CD8-positive, alpha-beta memory T cell (primary cell): Measurements from ENCODE around the gene SLC7A14. TPM values are rescaled to one million over a fixed set of nuclear protein-coding genes. Genes with fewer than 3 reads are reported as not detected.

Source experiments
- CTCF ChIA-PET: fragments of 350-600 bp; sonication (Branson Sonifier 250); formaldehyde crosslinking; loops from one replicate; lab custom pipeline; 2021; ENCODE audit warnings: antibody characterized with exemption; lab: Charles Lee
- POLR2A ChIA-PET: fragments of 350-600 bp; sonication (Branson Sonifier 250); formaldehyde crosslinking; loops from one replicate; lab custom pipeline; 2021; ENCODE audit warnings: antibody characterized with exemption; lab: Charles Lee
- DNase-seq, 5 donors: peaks; one replicate each; pipeline versions ENCODE4 v3.0.0 to v3.0.0-alpha.2; 2020 to 2022; ENCODE audit warnings: mixed read lengths in 1 of 5
- H3K27ac ChIP-seq: one replicate; pipeline ENCODE4 v1.7.0; 2013; ENCODE audit warnings: low read depth, mild to moderate bottlenecking, low read length, moderate library complexity
- H3K27me3 ChIP-seq: 2 replicates; pipeline ENCODE4 v1.7.0; 2013; ENCODE audit warnings: low read length, mild to moderate bottlenecking; ENCODE audit not compliant: insufficient read depth, poor library complexity, severe bottlenecking
- H3K36me3 ChIP-seq: 2 replicates; pipeline ENCODE4 v1.7.0; 2013; ENCODE audit warnings: mild to moderate bottlenecking, low read length, moderate library complexity; ENCODE audit not compliant: insufficient read depth
- H3K4me1 ChIP-seq: 2 replicates; pipeline ENCODE4 v1.7.0; 2013; ENCODE audit warnings: mild to moderate bottlenecking, low read length, moderate library complexity; ENCODE audit not compliant: insufficient read depth
- H3K4me3 ChIP-seq: 2 replicates; pipeline ENCODE4 v1.7.0; 2013; ENCODE audit warnings: mild to moderate bottlenecking, low read length
- H3K9me3 ChIP-seq: 2 replicates; pipeline ENCODE4 v1.7.0; 2013; ENCODE audit warnings: mild to moderate bottlenecking, low read length
- H3K27ac Mint-ChIP-seq, 8 donors: one replicate each; pipeline ENCODE4 v1.8.0; 2020 to 2021; ENCODE audit warnings: mixed read lengths in 8 of 8, mild to moderate bottlenecking in 6 of 8, inconsistent platforms in 3 of 8, moderate library complexity in 3 of 8
- H3K27me3 Mint-ChIP-seq, 2 donors: one replicate each; pipeline ENCODE4 v1.8.0; 2020 to 2021; ENCODE audit warnings: mixed read lengths in 2 of 2, mild to moderate bottlenecking in 1 of 2, moderate library complexity in 1 of 2
- H3K36me3 Mint-ChIP-seq, 3 donors: one replicate each; pipeline ENCODE4 v1.8.0; 2020 to 2021; ENCODE audit warnings: mixed read lengths in 3 of 3, inconsistent platforms in 1 of 3, mild to moderate bottlenecking in 1 of 3
- H3K4me1 Mint-ChIP-seq, 3 donors: one replicate each; pipeline ENCODE4 v1.8.0; 2020 to 2021; ENCODE audit warnings: mixed read lengths in 3 of 3, inconsistent platforms in 1 of 3, mild to moderate bottlenecking in 1 of 3
- H3K4me3 Mint-ChIP-seq, 7 donors: one replicate each; pipeline ENCODE4 v1.8.0; 2020 to 2021; ENCODE audit warnings: mixed read lengths in 7 of 7, mild to moderate bottlenecking in 6 of 7, moderate library complexity in 4 of 7, inconsistent platforms in 2 of 7
- H3K9me3 Mint-ChIP-seq, 5 donors: one replicate each; pipeline ENCODE4 v1.8.0; 2020 to 2022; ENCODE audit warnings: mixed read lengths in 5 of 5, mild to moderate bottlenecking in 3 of 5, moderate library complexity in 2 of 5, inconsistent platforms in 1 of 5
- polyA plus RNA-seq: library from polyadenylated mRNA; unstranded; fragments of 300-500 nt; fragmentation: Illumina TruSeq; gene quantifications from one replicate; pipeline ENCODE4 v1.2.3, GENCODE V29; 2021
- total RNA-seq, 2 experiments: library from RNA; stranded (reverse); gene quantifications; one replicate each; pipeline ENCODE4 v1.2.3, GENCODE V29; 2021

SLC7A14 gene
- total and polyA plus RNA-seq, 3 experiments from 2014 or later, result not detected

GRCh38 chr3:170621256-170621655 lies 35.4 kb upstream of the SLC7A14 start:
- Mint-ChIP-seq H3K27me3 (peaks cover 14 to 31% of the 10 kb centered on the region in 2 donors), H3K27ac (no peak overlapping the region), H3K4me3 (no peak overlapping the region), H3K36me3 (no peaks in the 10 kb centered on the region), H3K9me3 (peaks cover 0 to 4% (median 2%) of the 10 kb centered on the region in 5 donors), H3K4me1 (no peaks in the 10 kb centered on the region)
- Histone ChIP-seq H3K27me3 (no peaks in the 10 kb centered on the region), H3K9me3 (no peaks in the 10 kb centered on the region), H3K27ac (no peak overlapping the region), H3K4me3 (no peak overlapping the region), H3K4me1 (no peaks in the 10 kb centered on the region), H3K36me3 (no peaks in the 10 kb centered on the region)
- ChIA-PET POLR2A (no interaction called here), CTCF (no interaction called here)
- no peak for DNase-seq

DNA sequence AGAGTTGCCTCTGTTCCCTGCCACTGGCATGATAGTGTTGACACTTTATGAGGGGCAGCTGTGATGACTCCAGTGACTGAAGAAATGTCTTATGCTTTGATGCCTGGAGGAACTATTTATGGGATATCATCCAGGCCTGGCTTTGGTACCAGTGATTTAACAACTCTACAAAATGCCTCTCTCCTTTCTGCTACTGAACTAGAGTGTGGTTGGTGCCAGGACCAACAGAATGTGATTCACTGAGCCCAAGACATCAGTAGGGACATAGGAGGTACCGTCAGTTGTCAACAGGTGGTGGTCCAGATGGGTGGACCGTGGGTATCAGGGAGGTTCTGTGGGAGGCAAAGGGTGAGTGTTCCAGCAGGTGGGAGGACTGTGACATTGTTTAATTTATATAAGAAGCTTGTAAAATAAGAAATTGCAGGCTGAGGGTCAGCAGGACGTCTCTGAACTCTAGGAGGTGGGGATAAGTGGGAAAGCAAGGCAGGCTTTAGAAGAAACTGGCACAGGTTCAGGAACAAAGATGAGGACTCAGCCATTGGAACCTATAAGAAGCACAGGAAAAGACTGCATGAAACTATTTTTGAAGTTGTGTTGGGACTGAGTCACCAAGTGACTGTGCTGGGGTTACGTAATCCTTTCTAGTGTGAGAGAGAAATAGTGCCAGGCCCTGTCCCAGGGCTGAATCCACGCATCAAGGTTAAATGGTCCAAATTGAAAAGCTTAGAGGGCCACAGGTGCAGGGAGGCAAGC lies 28.5 kb upstream of the SLC7A14 start:
- POLR2A ChIA-PET, result no interaction called here

GRCh38 chr3:170611751-170612150 lies 25.9 kb upstream of the SLC7A14 start:
- Mint-ChIP-seq H3K9me3 (peaks cover 0 to 2% (median 0%) of the 10 kb centered on the region in 5 donors), H3K27ac (no peak overlapping the region), H3K27me3 (peaks cover 0 to 2% of the 10 kb centered on the region in 2 donors), H3K4me1 (no peaks in the 10 kb centered on the region), H3K4me3 (no peak overlapping the region), H3K36me3 (no peaks in the 10 kb centered on the region)
- Histone ChIP-seq H3K4me3 (no peak overlapping the region), H3K4me1 (no peaks in the 10 kb centered on the region), H3K9me3 (no peaks in the 10 kb centered on the region), H3K36me3 (no peaks in the 10 kb centered on the region), H3K27me3 (no peaks in the 10 kb centered on the region), H3K27ac (no peak overlapping the region)
- ChIA-PET CTCF (no interaction called here), POLR2A (no interaction called here)
- DNase-seq, result no peak

More for the DNA sequence above, 28.5 kb upstream of the SLC7A14 start:
- CTCF ChIA-PET, result no interaction called here
- Mint-ChIP-seq H3K27me3 (peaks cover 5% of the 10 kb centered on the region in 2 donors), H3K4me1 (no peaks in the 10 kb centered on the region), H3K4me3 (no peak overlapping the region), H3K27ac (no peak overlapping the region), H3K9me3 (peaks cover 0 to 2% (median 0%) of the 10 kb centered on the region in 5 donors), H3K36me3 (no peaks in the 10 kb centered on the region)
- no peaks in the 10 kb centered on the region for H3K36me3 ChIP-seq
- no peak overlapping the region for H3K27ac ChIP-seq
- no peaks in the 10 kb centered on the region for H3K9me3 ChIP-seq
- no peak overlapping the region for H3K4me3 ChIP-seq
- H3K27me3 ChIP-seq, result no peaks in the 10 kb centered on the region
- H3K4me1 ChIP-seq, result no peaks in the 10 kb centered on the region
- DNase-seq, result no peak

DNA sequence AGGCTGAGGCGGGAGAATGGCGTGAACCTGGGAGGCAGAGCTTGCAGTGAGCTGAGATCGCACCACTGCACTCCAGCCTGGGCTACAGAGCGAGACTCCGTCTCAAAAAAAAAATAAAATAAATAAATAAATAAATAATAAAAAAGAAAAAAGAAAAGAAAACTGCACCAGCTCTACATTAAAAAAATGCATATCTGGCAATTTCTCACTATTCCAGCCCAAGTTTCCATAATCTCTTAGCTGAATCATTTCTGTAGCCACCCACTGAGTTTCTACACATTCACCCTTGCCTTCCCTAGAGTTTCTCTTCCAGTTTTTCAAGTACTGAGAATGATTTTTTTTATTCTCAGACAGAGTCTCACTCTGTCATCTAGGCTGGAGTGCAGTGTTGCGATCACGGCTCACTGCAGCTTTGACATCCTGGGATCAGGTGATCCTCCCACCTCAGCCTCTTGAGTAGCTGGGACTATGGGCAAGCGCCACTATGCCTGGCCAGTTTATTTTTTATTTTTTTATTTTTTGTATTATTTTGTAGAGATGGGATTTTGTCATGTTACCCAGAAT lies 24.5 kb upstream of the SLC7A14 start:
- no peaks in the 10 kb centered on the region for H3K36me3 Mint-ChIP-seq
- H3K27me3 ChIP-seq, result no peaks in the 10 kb centered on the region
- no peak overlapping the region for H3K4me3 ChIP-seq
- H3K27me3 Mint-ChIP-seq, result peaks cover 0 to 2% of the 10 kb centered on the region in 2 donors
- H3K4me1 Mint-ChIP-seq, result no peaks in the 10 kb centered on the region
- H3K4me3 Mint-ChIP-seq, result no peak overlapping the region
- H3K27ac Mint-ChIP-seq, result no peak overlapping the region
- no peak overlapping the region for H3K27ac ChIP-seq
- H3K9me3 ChIP-seq, result no peaks in the 10 kb centered on the region
- CTCF ChIA-PET, result no interaction called here
- DNase-seq, result no peak
- no peaks in the 10 kb centered on the region for H3K36me3 ChIP-seq
- no peaks in the 10 kb centered on the region for H3K9me3 Mint-ChIP-seq
- H3K4me1 ChIP-seq, result no peaks in the 10 kb centered on the region
- POLR2A ChIA-PET, result no interaction called here

- Mint-ChIP-seq H3K27me3 (peaks cover 4 to 6% of the 10 kb centered on the region in 2 donors), H3K9me3 (no peaks in the 10 kb centered on the region), H3K36me3 (no peaks in the 10 kb centered on the region), H3K27ac (no peak overlapping the region), H3K4me1 (no peaks in the 10 kb centered on the region), H3K4me3 (no peak overlapping the region)
- Histone ChIP-seq H3K4me1 (no peaks in the 10 kb centered on the region), H3K4me3 (no peak overlapping the region), H3K36me3 (no peaks in the 10 kb centered on the region), H3K9me3 (no peaks in the 10 kb centered on the region), H3K27ac (no peak overlapping the region), H3K27me3 (no peaks in the 10 kb centered on the region)
- CTCF ChIA-PET, result interaction anchor here (0.7 kb wide), 1 partner anchor 12 kb away, joined by 3 read pairs; no protein-coding TSS in a partner anchor
- POLR2A ChIA-PET, result no interaction called here
- DNase-seq, result no peak
Observed at GRCh38 chr3:170608475-170608874, 22.6 kb upstream of the SLC7A14 start.

GRCh38 chr3:170606675-170607074 lies 20.8 kb upstream of the SLC7A14 start:
- no peaks in the 10 kb centered on the region for H3K9me3 Mint-ChIP-seq

DNA sequence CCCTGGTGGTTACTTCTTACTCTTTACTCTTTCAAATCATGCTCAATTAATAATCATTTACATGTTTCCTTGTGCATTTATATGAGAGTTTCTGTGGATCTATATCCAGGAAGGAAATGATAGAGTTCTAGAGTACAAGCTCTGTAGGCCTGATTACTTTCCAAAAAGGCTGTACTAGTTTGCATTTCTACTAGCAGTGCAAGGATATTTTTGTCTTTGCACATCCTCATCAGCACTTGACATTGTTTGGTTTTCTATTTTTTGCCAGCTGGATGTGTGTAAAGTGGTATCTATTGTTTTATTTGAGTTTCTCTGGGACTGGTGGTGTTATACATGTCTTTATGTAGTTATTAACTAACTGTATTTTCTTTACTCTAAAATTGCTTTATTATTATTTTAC lies 19.6 kb upstream of the SLC7A14 start:
- no peak overlapping the region for H3K27ac Mint-ChIP-seq
- H3K27me3 Mint-ChIP-seq, result peaks cover 3 to 9% of the 10 kb centered on the region in 2 donors
- Histone ChIP-seq H3K36me3 (no peaks in the 10 kb centered on the region), H3K27me3 (no peaks in the 10 kb centered on the region), H3K27ac (no peak overlapping the region), H3K4me3 (no peak overlapping the region), H3K9me3 (no peaks in the 10 kb centered on the region), H3K4me1 (no peaks in the 10 kb centered on the region)
- H3K36me3 Mint-ChIP-seq, result no peaks in the 10 kb centered on the region
- peaks cover 0 to 3% (median 0%) of the 10 kb centered on the region in 5 donors for H3K9me3 Mint-ChIP-seq
- no peak overlapping the region for H3K4me3 Mint-ChIP-seq
- no peaks in the 10 kb centered on the region for H3K4me1 Mint-ChIP-seq
- ChIA-PET POLR2A (no interaction called here), CTCF (no interaction called here)
- DNase-seq, result no peak

More at GRCh38 chr3:170606675-170607074, 20.8 kb upstream of the SLC7A14 start:
- no peaks in the 10 kb centered on the region for H3K27me3 ChIP-seq
- no peak overlapping the region for H3K27ac Mint-ChIP-seq
- H3K36me3 Mint-ChIP-seq, result no peaks in the 10 kb centered on the region
- H3K36me3 ChIP-seq, result no peaks in the 10 kb centered on the region
- POLR2A ChIA-PET, result no interaction called here
- no peaks in the 10 kb centered on the region for H3K4me1 Mint-ChIP-seq
- CTCF ChIA-PET, result no interaction called here
- H3K4me1 ChIP-seq, result no peaks in the 10 kb centered on the region
- no peak overlapping the region for H3K4me3 Mint-ChIP-seq
- H3K4me3 ChIP-seq, result no peak overlapping the region
- H3K9me3 ChIP-seq, result no peaks in the 10 kb centered on the region
- DNase-seq, result no peak
- peaks cover 4 to 6% of the 10 kb centered on the region in 2 donors for H3K27me3 Mint-ChIP-seq
- no peak overlapping the region for H3K27ac ChIP-seq

DNA sequence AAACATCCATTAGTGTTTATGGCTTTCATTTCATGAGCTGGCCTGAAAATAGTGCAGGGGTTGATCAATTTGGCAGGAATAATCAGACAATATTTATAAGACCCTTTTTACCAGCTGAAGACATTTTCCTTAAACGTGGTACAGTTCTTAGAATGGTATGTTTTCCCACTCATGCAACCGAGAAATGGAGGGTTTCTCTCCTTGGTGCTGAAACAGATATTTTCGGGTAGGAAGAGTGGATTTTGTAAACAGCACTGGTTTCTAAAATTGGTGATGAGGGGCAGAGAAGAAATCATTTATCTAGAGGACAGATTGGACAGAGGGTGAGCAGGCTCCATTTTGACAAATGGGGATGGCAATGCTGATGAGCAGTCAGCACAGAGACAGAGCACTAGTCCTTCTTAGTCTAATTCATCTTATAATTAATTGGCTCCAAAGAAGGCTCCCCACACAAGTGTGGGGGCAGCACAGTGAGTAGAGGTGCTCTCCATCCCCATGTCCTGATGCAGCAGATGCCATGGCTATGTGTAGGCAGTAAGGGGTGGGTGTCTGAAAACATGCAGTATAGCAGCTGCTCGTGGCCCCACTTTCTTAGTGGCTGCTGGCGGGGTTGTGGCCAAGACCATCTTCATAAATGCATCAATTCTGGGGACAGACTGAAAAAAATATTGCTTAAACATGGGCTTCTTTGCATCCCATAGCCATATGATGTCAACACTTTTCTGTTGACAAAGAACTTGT lies 18.1 kb upstream of the SLC7A14 start:
- Mint-ChIP-seq H3K9me3 (peaks cover 0 to 3% (median 0%) of the 10 kb centered on the region in 5 donors), H3K36me3 (no peaks in the 10 kb centered on the region), H3K4me3 (no peak overlapping the region), H3K4me1 (no peaks in the 10 kb centered on the region), H3K27ac (no peak overlapping the region), H3K27me3 (peaks cover 2 to 9% of the 10 kb centered on the region in 2 donors)
- Histone ChIP-seq H3K4me3 (no peak overlapping the region), H3K27ac (no peak overlapping the region), H3K9me3 (no peaks in the 10 kb centered on the region), H3K27me3 (no peaks in the 10 kb centered on the region), H3K36me3 (no peaks in the 10 kb centered on the region), H3K4me1 (no peaks in the 10 kb centered on the region)
- POLR2A ChIA-PET, result no interaction called here
- CTCF ChIA-PET, result no interaction called here
- no peak for DNase-seq
